ENCODE results near the gene RPH3AL.
"Not testable (repeated sequence)": the region's sequence is repeated elsewhere in the genome, so short reads cannot be mapped to it uniquely, and the experiment has no call there.

RPH3AL gene

GRCh38 chr17:246851-247421, 105.7 kb downstream of the RPH3AL start:
- DNase-seq (no peak), ATAC-seq (replicated peaks) (no peak)
- Mint-ChIP-seq H3K36me3 (ENCODE audit: insufficient read depth) (no peaks in the 10 kb centered on the region), H3K27me3 (no peaks in the 10 kb centered on the region), H3K4me3 (no peak overlapping the region), H3K4me1 (ENCODE audit: low read depth in 2 of 2) (peaks cover 0 to 6% of the 10 kb centered on the region in 2 donors), H3K27ac (no peak overlapping the region), H3K9me3 (no peaks in the 10 kb centered on the region)

DNA sequence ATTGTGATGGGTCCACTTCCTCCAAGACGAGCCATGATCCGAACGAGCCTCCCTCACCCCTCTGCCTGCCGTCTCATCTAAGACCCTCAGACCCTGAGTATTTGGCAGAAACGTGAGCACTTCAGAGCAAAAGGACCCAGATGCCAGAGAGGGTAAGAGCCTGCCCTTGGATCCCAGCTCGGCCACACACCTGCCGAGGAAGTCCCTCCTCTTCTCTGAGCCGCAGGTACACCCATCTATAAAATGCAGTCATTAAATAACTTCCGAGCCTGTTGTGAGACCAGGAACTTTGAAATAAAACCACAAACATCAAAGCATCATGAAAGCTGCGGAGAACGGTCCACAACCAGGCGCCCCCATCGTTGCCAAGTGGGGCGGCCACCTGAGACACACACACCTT, 106.4 kb downstream of the RPH3AL start:
- ATAC-seq (replicated peaks) (no peak), DNase-seq (no peak)

DNA sequence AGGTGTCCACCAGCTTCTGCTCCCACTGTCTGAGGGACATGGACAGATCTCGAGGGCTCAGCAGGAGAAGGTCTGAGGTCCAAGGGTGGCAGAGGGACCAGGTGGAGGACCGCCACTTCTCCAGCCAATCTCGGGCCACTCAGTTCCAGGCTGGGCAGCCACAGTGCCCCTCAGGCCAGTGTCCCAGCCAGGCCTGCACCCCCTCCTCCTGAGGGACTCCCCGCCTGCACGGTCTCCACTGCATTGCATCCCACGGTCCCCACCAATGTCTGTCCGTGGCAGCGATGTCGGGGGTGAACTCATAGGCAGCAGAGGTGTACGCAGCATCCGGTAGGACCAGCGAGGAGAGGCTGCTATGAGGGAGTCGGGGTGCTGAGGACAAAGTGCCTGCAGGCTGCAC, 107.0 kb downstream of the RPH3AL start:
- H3K27ac Mint-ChIP-seq: no peak overlapping the region
- H3K9me3 Mint-ChIP-seq: no peaks in the 10 kb centered on the region
- H3K4me1 Mint-ChIP-seq (ENCODE audit: low read depth in 2 of 2): peaks cover 0 to 6% of the 10 kb centered on the region in 2 donors
- DNase-seq (no peak), ATAC-seq (replicated peaks) (no peak)
- H3K4me3 Mint-ChIP-seq: no peak overlapping the region
- no peaks in the 10 kb centered on the region for H3K36me3 Mint-ChIP-seq (ENCODE audit: insufficient read depth)
- no peaks in the 10 kb centered on the region for H3K27me3 Mint-ChIP-seq

More for the DNA sequence above, 106.4 kb downstream of the RPH3AL start:
- H3K36me3 Mint-ChIP-seq (ENCODE audit: insufficient read depth): no peaks in the 10 kb centered on the region
- H3K4me1 Mint-ChIP-seq (ENCODE audit: low read depth in 2 of 2): peaks cover 0 to 6% of the 10 kb centered on the region in 2 donors
- no peak overlapping the region for H3K4me3 Mint-ChIP-seq
- no peaks in the 10 kb centered on the region for H3K9me3 Mint-ChIP-seq
- H3K27me3 Mint-ChIP-seq: no peaks in the 10 kb centered on the region
- H3K27ac Mint-ChIP-seq: no peak overlapping the region

DNA sequence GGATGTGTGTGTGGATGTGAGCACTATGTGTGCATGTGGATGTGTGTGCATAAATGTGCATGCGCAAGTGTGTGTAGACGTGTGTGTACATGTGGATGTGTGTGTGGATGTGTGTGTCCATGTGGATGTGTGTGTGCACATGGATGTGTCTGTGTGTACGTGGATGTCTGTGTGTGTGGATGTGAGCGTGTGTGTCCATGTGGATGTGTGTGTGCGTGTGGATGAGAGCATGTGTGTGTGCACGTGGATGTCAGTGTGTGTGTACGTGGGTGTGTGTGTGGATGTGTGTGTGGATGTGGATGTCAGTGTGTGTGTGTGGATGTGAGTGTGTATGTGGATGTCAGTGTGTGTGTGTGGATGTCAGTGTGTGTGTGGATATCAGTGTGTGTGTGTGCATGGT, 107.6 kb downstream of the RPH3AL start:
- Mint-ChIP-seq H3K4me3 (no peak overlapping the region), H3K9me3 (no peaks in the 10 kb centered on the region), H3K4me1 (ENCODE audit: low read depth in 2 of 2) (peaks cover 0 to 6% of the 10 kb centered on the region in 2 donors), H3K27me3 (no peaks in the 10 kb centered on the region), H3K36me3 (ENCODE audit: insufficient read depth) (no peaks in the 10 kb centered on the region), H3K27ac (no peak overlapping the region)
- DNase-seq (no peak), ATAC-seq (replicated peaks) (no peak)

DNA sequence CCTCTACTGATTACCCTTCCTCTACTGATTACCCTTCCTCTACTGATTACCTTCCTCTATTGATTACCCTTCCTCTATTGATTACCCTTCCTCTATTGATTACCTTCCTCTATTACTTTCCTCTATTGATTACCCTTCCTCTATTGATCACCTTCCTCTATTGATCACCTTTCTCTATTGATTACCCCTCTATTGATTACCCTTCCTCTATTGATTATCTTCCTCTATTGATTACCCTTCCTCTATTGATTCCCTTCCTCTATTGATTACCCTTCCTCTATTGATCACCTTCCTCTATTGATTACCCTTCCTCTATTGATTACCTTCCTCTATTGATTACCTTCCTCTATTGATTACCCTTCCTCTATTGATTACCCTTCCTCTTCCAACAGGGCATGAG, 108.7 kb downstream of the RPH3AL start:
- not testable (repeated sequence) for ATAC-seq (replicated peaks)

DNA sequence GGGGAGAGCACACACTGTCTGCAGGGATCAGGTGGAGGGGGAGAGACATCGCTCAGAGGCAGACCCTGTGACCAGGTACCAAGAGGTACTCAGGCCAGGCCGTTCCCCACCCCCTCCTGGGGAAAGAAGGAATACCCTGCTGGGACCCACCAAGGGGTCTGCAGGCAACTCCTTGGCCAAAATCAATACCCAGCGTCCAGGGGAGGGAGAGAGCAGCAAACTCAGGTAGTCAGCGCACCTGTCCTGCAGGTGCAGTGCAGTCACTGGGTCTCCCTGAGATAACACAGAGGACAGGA, 113.7 kb downstream of the RPH3AL start:
- Mint-ChIP-seq H3K4me1 (ENCODE audit: low read depth in 2 of 2) (peaks cover 0 to 4% of the 10 kb centered on the region in 2 donors), H3K27ac (no peak overlapping the region), H3K9me3 (no peaks in the 10 kb centered on the region), H3K27me3 (no peaks in the 10 kb centered on the region), H3K4me3 (no peak overlapping the region), H3K36me3 (ENCODE audit: insufficient read depth) (no peaks in the 10 kb centered on the region)
- ATAC-seq (replicated peaks) (no peak), DNase-seq (no peak)

More for the DNA sequence above, 108.7 kb downstream of the RPH3AL start:
- H3K9me3 Mint-ChIP-seq; H3K4me3 Mint-ChIP-seq; H3K4me1 Mint-ChIP-seq (ENCODE audit: low read depth in 2 of 2); H3K27me3 Mint-ChIP-seq; DNase-seq; H3K36me3 Mint-ChIP-seq (ENCODE audit: insufficient read depth): not testable (repeated sequence)
- H3K27ac Mint-ChIP-seq: peak overlapping the region in 1 of 2 donors; percentile 1

GRCh38 chr17:238071-238963, 114.3 kb downstream of the RPH3AL start:
- Mint-ChIP-seq H3K4me3 (no peak overlapping the region), H3K9me3 (no peaks in the 10 kb centered on the region), H3K27ac (no peak overlapping the region), H3K36me3 (ENCODE audit: insufficient read depth) (no peaks in the 10 kb centered on the region), H3K4me1 (ENCODE audit: low read depth in 2 of 2) (peaks cover under 1 to 4% of the 10 kb centered on the region in 2 donors), H3K27me3 (no peaks in the 10 kb centered on the region)
- no peak for ATAC-seq (replicated peaks)
- no peak for DNase-seq

- H3K4me1 Mint-ChIP-seq (ENCODE audit: low read depth in 2 of 2): peaks cover 3 to 4% of the 10 kb centered on the region in 2 donors
- no peaks in the 10 kb centered on the region for H3K36me3 Mint-ChIP-seq (ENCODE audit: insufficient read depth)
Measured at GRCh38 chr17:237406-237955, 115.1 kb downstream of the RPH3AL start.

DNA sequence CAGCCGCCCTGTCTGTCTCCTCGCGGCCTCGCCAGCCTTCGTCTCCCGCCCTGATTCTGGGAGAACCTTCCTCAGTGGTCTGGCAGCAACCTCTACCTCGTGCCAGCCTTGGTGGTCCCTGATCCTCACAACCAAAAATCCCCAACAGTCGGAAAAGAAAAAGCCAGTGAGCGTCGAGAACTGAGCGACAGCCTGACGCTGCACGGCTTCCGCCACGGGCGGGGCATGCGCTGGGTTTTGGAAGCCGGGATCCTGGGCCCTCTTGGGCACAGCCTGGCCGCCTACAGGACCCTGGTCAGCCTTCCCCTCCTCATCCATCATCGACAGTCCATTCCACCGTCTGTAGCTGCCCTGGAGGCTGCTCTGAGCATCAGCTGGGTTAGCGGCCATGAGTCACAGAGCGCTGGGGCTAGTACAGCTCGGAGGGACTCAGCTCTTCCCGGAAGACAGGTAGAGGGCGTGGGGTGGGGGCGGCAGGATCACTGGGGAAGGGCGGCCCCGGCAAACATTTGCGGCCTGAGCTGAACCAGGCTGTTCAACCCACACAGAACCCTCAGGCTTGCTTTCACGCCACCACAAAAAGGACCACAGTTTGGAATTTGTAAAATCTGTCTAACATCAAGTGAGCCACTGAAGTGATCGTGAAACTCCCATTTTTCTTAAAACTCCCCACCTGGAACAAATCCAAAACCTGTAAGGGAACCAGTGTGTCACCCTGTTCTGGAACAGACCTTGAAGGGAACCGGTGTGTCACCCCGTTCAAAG, 115.8 kb downstream of the RPH3AL start:
- no peak overlapping the region for H3K27ac Mint-ChIP-seq
- H3K4me1 Mint-ChIP-seq (ENCODE audit: low read depth in 2 of 2): peaks cover 3 to 4% of the 10 kb centered on the region in 2 donors
- no peak overlapping the region for H3K4me3 Mint-ChIP-seq
- DNase-seq: no peak
- H3K9me3 Mint-ChIP-seq: no peaks in the 10 kb centered on the region
- H3K36me3 Mint-ChIP-seq (ENCODE audit: insufficient read depth): no peaks in the 10 kb centered on the region
- H3K27me3 Mint-ChIP-seq: no peaks in the 10 kb centered on the region
- ATAC-seq (replicated peaks): no peak

More at GRCh38 chr17:237406-237955, 115.1 kb downstream of the RPH3AL start:
- ATAC-seq (replicated peaks) (no peak), DNase-seq (no peak)
- H3K27ac Mint-ChIP-seq: no peak overlapping the region
- no peaks in the 10 kb centered on the region for H3K27me3 Mint-ChIP-seq
- H3K4me3 Mint-ChIP-seq: no peak overlapping the region
- H3K9me3 Mint-ChIP-seq: no peaks in the 10 kb centered on the region

DNA sequence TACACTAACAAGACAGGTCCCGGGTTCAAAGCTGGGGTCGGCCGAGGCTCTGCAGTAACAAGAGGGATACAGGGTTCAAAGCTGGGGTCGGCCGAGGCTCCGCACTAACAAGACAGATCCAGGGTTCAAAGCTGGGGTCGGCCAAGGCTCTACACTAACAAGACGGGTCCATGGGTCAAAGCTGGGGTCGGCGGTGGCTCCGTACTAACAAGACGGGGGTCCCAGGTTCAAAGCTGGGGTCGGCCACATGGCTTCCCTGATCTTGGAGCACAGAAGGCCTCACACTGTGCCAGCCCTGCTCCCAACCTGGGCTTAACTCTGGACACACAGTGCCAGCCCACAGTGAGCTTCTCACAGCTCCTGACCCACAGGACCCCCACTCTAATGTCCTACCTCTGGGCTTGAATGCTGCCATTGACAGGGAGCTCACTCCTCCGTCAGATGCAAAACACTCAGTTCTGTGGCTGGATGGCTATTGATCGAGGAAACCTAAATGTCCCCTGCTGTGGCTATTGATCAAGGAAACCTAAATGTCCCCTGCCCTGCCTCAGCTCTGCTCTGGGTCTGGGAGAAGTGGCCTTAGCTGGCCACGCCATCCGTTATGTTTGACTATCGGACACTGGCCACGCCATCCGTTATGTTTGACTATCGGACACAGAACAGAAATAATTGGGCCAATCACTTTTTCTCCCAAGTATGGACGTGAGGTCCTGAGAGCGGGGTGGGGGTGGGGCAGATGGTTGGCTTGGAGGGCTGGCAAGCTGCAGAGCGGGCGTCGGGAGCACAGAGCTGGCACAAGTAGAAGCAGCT, 116.6 kb downstream of the RPH3AL start:
- Mint-ChIP-seq H3K9me3 (no peaks in the 10 kb centered on the region), H3K4me3 (no peak overlapping the region), H3K27ac (no peak overlapping the region), H3K36me3 (ENCODE audit: insufficient read depth) (no peaks in the 10 kb centered on the region), H3K4me1 (ENCODE audit: low read depth in 2 of 2) (peaks cover 3 to 4% of the 10 kb centered on the region in 2 donors), H3K27me3 (no peaks in the 10 kb centered on the region)
- no peak for ATAC-seq (replicated peaks)
- no peak for DNase-seq

DNA sequence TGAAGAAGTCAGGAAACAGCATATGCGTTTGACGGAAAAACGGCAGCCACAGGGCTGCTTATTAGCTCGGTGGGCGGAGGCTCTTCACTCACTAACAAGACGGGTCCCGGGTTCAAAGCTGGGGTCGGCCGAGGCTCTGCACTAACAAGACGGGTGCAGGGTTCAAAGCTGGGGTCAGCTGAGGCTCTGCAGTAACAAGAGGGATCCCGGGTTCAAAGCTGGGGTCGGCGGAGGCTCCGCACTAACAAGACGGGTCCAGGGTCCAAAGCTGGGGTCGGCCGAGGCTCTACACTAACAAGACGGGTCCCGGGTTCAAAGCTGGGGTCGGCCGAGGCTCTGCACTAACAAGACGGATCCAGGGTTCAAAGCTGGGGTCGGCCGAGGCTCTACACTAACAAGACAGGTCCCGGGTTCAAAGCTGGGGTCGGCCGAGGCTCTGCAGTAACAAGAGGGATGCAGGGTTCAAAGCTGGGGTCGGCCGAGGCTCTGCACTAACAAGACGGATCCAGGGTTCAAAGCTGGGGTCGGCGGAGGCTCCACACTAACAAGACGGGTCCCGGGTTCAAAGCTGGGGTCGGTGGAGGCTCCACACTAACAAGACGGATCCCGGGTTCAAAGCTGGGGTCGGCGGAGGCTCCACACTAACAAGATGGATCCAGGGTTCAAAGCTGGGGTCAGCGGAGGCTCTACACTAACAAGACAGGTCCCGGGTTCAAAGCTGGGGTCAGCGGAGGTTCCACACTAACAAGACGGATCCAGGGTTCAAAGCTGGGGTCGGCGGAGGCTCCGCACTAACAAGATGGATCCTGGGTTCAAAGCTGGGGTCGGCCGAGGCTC, 117.4 kb downstream of the RPH3AL start:
- not testable (repeated sequence) for H3K4me1 Mint-ChIP-seq (ENCODE audit: low read depth in 2 of 2); ATAC-seq (replicated peaks); H3K27ac Mint-ChIP-seq; H3K27me3 Mint-ChIP-seq; H3K4me3 Mint-ChIP-seq; H3K9me3 Mint-ChIP-seq; H3K36me3 Mint-ChIP-seq (ENCODE audit: insufficient read depth); DNase-seq

- H3K4me3 Mint-ChIP-seq; DNase-seq; H3K9me3 Mint-ChIP-seq; H3K36me3 Mint-ChIP-seq (ENCODE audit: insufficient read depth); H3K4me1 Mint-ChIP-seq (ENCODE audit: low read depth in 2 of 2); ATAC-seq (replicated peaks); H3K27ac Mint-ChIP-seq; H3K27me3 Mint-ChIP-seq: not testable (repeated sequence)
Measured at GRCh38 chr17:234163-234993, 118.2 kb downstream of the RPH3AL start.

Measured in effector memory CD8-positive, alpha-beta T cell (primary cell).